OCI-LY7 (cell line): Measurements from ENCODE around the gene PHF21B.

Experiments used
- EZH2phosphoT487 ChIP-seq: fragments of 200-600 bp; sonication (generic); IDR thresholded peaks from 2 replicates; pipeline ENCODE4 v1.6.1; 2018; ENCODE audit warnings: low read depth, borderline replicate concordance, mild to moderate bottlenecking, mixed run types, antibody characterized with exemption, low read length, moderate library complexity, mixed read lengths
- TF ChIP-seq, protein P1 (sequence below): fragments of 200-600 bp; sonication (generic); conservative IDR thresholded peaks from 2 replicates; pipeline ENCODE4 v1.5.1; 2014; ENCODE audit warnings: mild to moderate bottlenecking, antibody characterized with exemption, low read length, moderate library complexity, mixed read lengths

DNA sequence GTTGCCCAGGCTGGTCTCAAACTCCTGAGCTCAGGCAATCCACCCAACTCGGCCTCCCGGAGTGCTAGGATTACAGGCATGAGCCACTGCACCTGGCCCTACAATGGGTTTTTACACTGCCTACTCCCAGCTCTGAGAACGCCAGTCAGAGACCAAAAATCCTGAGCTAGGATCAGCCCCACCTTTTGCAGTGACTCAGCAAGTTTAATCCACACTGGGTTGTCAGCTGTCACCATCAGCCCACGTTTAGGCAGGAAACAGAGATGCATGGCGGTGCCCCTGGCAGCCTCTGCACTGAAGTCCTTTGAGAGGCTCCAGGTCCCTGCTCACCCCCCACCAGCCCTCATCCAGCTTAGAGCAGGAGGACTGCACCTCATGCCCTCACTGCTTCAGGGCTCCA is 139.8 kb downstream of the PHF21B start:
- TF ChIP-seq, protein P1, sequence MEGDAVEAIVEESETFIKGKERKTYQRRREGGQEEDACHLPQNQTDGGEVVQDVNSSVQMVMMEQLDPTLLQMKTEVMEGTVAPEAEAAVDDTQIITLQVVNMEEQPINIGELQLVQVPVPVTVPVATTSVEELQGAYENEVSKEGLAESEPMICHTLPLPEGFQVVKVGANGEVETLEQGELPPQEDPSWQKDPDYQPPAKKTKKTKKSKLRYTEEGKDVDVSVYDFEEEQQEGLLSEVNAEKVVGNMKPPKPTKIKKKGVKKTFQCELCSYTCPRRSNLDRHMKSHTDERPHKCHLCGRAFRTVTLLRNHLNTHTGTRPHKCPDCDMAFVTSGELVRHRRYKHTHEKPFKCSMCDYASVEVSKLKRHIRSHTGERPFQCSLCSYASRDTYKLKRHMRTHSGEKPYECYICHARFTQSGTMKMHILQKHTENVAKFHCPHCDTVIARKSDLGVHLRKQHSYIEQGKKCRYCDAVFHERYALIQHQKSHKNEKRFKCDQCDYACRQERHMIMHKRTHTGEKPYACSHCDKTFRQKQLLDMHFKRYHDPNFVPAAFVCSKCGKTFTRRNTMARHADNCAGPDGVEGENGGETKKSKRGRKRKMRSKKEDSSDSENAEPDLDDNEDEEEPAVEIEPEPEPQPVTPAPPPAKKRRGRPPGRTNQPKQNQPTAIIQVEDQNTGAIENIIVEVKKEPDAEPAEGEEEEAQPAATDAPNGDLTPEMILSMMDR = no peak
- TF ChIP-seq EZH2phosphoT487 = no peak
